GM06990 (cell line): ENCODE results near the gene ATP6V1G2.

ENCODE experiments used
- DNase-seq: peaks from one replicate; pipeline ENCODE4 v3.0.0-alpha.2; 2011; ENCODE audit not compliant: insufficient read length; ENCODE audit errors: extremely low read depth
- H3K27me3 ChIP-seq: replicated peaks from 2 replicates; pipeline ENCODE4 v1.6.0; 2011; ENCODE audit warnings: low read length; ENCODE audit not compliant: control insufficient read depth, insufficient read depth
- H3K36me3 ChIP-seq: 2 replicates; pipeline ENCODE4 v1.5.1; 2011; ENCODE audit warnings: low read length; ENCODE audit not compliant: control insufficient read depth, insufficient read depth
- H3K4me3 ChIP-seq: replicated peaks from 2 replicates; pipeline ENCODE4 v1.5.1; 2011; ENCODE audit warnings: low read depth, mild to moderate bottlenecking, control low read depth, low read length
- TF ChIP-seq, protein P1 (sequence below): IDR thresholded peaks from 2 replicates; pipeline ENCODE4 v1.5.1; 2011; ENCODE audit warnings: low read length, control low read depth, mild to moderate bottlenecking, inconsistent platforms; ENCODE audit not compliant: insufficient read depth, poor library complexity, severe bottlenecking

Gene ATP6V1G2

GRCh38 chr6:31534011-31534410 lies 12.4 kb downstream of the ATP6V1G2 start:
- Histone ChIP-seq H3K4me3 (no peak overlapping the region), H3K27me3 (no peaks in the 10 kb centered on the region), H3K36me3 (peaks cover 55% of the 10 kb centered on the region)
- no peak for DNase-seq
- TF ChIP-seq, protein P1, sequence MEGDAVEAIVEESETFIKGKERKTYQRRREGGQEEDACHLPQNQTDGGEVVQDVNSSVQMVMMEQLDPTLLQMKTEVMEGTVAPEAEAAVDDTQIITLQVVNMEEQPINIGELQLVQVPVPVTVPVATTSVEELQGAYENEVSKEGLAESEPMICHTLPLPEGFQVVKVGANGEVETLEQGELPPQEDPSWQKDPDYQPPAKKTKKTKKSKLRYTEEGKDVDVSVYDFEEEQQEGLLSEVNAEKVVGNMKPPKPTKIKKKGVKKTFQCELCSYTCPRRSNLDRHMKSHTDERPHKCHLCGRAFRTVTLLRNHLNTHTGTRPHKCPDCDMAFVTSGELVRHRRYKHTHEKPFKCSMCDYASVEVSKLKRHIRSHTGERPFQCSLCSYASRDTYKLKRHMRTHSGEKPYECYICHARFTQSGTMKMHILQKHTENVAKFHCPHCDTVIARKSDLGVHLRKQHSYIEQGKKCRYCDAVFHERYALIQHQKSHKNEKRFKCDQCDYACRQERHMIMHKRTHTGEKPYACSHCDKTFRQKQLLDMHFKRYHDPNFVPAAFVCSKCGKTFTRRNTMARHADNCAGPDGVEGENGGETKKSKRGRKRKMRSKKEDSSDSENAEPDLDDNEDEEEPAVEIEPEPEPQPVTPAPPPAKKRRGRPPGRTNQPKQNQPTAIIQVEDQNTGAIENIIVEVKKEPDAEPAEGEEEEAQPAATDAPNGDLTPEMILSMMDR = no peak

DNA sequence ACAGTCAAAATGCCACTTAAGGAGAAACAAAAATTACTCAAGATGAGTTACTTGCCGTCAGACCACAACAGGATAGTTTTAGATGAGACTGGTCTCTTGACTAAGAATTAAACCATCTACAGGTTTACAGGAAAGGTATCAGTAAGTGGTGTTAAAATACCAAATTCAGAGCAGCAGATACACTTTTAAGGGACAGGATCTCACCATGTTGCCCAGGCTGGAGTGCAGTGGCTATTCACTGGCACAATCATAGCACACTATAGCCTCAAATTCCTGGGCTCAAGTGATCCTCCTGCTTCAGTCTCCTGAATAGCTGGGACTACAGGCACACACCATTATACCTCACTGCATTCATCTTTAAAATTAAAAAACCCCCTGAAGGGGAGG lies 13.0 kb downstream of the ATP6V1G2 start:
- no peak for DNase-seq
- Histone ChIP-seq H3K27me3 (no peaks in the 10 kb centered on the region), H3K36me3 (peaks cover 54% of the 10 kb centered on the region), H3K4me3 (no peak overlapping the region)
- TF ChIP-seq, protein P1 = no peak

DNA sequence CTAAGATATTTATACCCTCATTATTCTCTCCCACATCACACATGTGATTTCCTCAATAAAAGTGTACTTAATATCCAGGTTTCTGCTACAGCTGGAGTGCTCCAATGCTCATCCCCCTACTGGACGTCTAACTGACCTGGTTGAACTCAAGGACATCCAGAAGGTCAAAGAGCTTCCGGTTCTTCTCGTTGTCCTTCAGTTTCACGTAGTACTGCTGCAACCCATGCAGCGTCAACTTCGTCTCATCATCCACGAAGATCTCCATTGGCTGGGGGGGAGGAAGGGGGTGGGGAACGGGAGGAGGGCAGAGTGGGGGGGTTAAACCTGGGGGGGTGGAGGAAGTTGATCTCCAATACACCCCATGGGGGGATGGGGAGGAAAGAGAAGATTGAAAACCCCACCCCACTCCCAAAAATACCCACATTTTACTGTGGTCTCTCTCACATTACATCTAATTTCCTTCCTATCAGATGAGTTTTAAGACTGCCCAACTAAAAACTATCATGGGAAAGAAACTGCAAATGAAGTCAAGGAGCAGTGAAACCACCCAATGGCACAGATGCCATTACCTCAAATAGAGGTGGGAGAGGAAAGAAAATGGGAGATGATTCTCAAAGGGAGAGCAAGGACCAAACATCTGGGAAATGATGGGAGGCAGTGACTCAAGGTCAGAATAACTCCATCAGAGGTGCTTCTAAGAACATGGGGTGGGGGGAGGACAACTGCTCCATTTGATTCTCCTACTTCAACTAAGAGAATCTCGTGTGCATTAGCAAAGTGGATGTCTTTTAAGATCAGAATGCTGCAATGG lies 13.6 kb downstream of the ATP6V1G2 start:
- Histone ChIP-seq H3K27me3 (no peaks in the 10 kb centered on the region), H3K4me3 (no peak overlapping the region), H3K36me3 (peaks cover 49% of the 10 kb centered on the region)
- no peak for DNase-seq
- TF ChIP-seq, protein P1 = no peak

DNA sequence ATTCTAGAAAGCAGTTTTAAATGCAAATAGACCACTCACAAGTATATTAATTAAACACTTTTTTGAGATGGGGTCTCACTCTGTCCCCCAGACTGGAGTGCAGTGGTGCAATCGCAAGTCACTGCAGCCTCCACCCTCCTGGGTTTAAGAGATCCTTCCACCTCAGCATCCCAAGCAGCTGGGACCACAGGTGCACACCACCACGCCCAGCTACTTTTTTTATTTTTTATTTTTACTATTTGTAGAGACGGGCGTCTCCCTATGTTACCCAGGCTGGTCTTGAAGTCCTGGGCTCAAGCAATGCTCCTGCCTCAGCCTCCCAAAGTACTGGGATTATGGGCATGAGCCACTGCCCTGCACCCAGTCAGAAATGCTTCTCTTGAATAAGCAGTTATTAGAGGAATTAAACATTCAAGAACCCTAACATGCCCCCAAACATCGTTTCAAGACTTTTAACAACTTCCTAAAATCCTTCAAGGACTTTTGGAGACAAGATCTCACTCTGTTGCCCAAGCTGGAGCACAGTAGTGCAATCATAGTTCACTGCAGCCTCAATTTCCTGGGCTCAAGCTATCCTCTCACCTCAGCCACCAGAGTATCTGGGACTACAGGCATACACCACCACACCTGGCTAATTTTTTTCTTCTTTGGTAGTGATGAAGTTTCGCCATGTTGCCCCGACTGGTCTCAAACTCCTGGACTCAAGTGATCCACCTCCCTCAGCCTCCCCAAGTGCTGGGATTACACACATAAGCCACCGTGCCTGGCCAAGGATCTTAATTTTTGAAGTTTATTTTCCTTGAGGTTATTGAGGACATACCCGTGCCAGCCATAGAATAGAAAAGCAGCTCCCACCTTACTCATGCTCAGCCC lies 14.4 kb downstream of the ATP6V1G2 start:
- DNase-seq = no peak
- TF ChIP-seq, protein P1 = no peak
- Histone ChIP-seq H3K27me3 (no peaks in the 10 kb centered on the region), H3K4me3 (no peak overlapping the region), H3K36me3 (peaks cover 48% of the 10 kb centered on the region)

DNA sequence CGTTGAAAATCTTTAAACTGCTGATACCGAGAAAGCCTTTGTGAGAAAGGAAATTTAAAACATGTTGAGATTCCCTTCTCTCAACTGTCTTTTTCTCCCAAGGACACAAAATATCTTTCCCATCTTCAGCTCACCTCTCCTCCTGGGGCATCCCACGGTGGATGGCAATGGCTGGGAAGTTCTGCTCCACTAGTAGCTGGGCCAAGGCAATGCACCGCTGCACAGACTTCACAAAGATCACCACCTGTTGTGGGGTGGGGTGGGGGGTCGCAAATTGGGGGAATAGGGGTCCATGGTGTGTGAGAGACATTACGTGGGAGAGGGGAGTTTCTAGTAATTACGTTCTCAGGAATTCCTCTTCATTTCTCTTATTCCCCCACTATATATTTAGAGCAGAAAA lies 15.2 kb downstream of the ATP6V1G2 start:
- H3K36me3 ChIP-seq = peaks cover 40% of the 10 kb centered on the region
- TF ChIP-seq, protein P1 = no peak
- no peak for DNase-seq
- H3K4me3 ChIP-seq = no peak overlapping the region
- H3K27me3 ChIP-seq = no peaks in the 10 kb centered on the region
